ENCODE measurements around the gene PPP1R13B.

The PPP1R13B gene

DNA sequence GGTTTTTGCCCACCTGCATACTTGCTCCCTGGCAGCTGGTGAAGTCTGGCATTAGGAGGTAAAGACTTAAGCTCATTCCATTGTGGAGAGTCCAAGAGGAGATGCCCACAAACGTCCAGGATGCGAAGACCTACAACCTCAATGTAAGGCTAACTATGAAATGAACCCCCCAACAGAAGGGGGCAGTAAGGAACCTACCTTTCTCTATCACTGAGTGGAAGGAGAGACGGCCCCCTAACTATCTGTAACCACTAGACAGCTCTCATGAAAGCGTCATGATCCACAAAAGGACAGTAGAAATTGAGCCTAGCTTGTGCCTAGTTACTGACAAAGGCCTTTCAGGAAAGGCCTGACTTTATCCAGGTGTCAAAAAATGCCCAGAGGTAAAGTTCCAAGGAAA, 76.5 kb downstream of the PPP1R13B start:
- DNase-seq, result no peak

DNA sequence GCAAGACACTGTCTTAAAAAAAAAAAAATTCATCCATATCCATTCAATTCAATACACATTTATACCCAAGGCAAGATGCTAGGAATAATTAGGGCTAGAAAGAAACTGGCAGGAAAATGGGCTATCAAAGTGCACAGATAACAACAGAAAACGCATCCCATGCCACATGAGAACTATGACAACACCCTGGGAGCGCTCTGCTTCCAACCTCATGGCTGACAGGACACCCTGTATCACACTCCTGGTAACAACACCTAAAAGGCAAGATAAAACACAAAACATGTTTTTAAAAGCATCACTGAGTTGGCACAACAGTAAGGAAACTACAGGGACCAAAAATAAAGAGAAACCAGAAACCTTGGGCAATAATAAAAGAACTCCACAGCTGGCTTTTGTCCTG, 76.9 kb downstream of the PPP1R13B start:
- no peak for DNase-seq

DNA sequence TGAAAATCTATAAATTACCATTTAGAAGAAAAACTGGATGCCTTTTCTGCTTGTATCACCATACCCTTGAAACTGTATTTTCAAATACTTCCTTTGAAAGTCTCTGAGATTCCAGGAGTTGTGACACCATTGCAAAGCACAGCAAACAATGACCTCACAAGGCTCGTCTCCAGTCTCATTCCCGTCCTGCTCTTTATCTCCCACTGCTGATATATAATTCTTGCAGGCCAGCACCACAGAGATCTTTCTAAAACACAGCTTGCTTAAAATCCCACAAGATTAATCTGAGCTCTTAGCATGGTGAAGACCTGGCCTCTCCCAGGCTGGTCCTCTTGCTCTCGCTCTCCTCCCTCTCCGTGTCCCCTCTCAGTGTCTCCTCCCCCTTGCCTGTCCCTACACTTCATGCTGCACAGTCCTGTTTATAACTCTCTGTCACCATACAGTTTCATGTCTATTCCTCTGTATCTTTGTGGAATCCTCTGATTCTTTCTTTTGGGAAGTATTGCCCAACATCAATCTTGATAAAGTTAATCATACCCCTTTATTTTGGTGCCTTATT, 80.0 kb downstream of the PPP1R13B start:
- DNase-seq, result no peak

DNA sequence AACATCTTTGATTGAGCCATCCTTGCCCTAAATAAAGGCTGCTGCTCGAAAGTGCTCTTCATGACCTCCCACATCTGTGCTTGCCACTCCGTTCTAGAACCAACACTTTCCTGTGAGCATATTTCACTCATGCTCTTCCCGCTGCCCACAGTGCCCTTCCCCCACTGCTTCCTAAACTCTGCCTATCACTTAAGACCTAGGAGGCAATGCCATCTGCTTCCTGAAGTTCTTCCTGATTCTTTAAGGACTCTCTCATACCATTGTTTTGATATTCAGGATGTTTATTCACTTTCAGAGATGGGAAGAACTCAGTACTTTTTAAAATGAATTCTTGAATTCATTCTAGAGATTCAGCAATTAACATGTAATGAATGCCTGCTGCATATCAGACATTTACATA, 81.8 kb downstream of the PPP1R13B start:
- no peak for DNase-seq

DNA sequence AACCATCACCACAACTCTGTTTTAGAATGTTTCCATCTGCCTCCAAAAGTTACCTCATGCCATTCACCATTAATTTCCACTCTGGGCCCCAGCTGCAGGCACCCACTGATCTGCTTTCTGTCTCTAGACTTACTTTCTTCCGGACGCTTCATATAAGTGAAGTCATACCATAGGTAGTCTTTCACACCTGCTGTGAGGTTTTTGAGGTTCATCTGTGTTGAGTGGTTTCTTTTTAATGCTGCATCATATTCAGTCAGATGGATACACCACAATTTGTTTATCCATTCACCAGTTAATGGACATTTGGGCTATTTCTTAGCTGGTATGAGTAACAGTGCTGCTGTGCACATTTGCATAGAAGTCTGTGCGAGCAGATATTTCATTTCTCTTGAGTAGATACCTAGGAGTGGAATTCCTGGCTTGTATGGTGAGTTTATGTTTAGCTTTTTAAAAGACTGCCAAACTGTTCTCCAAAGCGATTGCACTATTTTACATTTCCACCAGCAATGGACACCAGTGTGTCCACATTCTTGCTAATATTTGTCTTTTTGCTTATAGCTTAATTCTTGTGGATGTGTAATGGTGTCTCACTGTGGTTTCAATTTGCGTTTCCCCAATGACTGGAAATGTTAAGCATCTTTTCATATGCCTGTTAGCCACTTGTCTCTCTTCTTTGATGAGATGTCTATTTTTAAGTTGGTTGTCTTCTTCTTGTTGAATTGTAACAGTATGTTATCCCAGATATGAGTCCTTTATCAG, 83.5 kb downstream of the PPP1R13B start:
- DNase-seq, result no peak

DNA sequence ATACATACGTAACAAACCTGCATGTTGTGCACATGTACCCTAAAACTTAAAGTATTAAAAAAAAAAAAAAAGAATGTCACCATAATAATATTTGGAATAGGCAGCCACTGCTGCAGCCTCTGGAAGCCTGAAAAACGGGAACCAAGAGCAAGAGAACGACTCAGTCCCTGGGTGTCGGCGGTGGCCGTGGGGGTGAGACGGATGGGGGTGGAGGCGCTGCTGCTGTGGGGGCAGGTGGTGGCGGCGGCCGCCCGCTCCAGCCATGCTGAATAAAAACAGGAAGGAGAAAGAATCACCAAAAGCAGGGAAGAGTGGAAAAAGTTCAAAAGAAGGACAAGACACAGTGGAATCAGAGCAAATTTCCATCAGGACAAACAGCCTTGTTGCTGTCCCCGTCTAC, 84.8 kb downstream of the PPP1R13B start:
- DNase-seq, result no peak

DNA sequence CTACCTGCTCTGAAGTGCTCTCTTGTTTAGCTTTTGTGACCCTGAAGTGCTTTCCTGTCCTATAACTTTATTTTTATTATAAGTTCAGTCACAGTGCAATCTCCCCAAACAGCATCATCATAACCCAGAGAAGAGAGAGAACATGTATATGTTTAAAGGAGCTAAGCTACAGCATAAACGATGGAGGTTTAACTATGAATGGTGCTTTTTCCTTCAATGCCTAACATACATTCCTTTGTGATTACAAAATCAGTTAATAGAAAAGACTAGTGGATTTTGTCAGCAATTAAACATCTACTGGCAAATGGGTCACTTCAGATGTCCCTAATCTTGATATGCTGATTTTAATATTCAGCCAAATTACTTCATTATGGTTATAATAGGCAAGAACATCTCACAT, 85.3 kb downstream of the PPP1R13B start:
- DNase-seq, result no peak

DNA sequence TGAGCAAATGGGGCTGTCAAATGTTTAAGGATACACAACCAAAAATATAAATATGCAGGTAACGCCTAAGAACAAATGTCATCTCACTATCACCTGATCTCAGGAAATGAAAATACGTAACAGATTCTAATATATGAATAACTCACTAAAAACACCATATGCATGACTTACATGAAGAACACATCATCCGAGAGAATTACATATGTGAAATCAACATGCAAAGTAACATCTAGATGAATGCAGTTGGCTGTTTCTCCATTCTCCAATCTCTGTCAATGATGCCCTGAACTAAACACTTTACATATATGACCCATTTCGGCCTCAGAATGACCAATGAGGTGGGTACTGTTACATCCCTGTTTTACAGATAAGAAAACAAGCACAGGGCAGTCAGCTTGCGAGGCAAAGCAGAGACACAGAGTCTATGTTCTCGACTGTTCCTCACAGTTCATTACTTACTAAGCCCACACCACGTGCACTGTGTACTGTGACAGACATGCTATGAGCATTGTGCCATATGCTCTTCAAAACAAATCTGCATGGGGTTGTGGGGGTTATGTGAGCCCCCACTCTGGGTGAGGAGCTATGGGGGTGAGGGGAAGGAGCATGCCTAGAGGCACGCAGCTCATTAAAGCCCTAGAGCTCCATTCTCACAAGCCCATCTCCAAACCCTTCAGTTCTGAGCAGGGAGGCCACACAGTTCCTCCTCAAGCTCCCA, 89.2 kb downstream of the PPP1R13B start:
- no peak for DNase-seq

DNA sequence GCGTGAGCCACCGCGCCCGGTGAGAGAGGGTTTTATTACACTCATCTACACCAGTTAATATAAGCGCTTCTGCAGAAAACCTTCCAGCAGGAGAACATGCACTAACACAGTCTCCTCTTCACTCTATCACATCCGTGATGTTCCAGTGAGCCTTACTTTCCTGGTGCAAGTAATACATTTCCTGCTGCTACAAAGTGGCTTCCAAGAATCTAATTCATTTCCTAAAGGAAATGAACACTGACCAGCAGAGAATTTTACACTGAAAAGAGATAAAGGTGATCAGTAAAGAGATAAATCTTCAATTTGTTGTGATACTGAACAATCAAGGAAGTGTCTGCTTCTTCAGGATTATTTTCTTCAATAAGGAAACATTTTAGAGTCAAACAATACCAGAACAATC, 92.3 kb downstream of the PPP1R13B start:
- no peak for DNase-seq

DNA sequence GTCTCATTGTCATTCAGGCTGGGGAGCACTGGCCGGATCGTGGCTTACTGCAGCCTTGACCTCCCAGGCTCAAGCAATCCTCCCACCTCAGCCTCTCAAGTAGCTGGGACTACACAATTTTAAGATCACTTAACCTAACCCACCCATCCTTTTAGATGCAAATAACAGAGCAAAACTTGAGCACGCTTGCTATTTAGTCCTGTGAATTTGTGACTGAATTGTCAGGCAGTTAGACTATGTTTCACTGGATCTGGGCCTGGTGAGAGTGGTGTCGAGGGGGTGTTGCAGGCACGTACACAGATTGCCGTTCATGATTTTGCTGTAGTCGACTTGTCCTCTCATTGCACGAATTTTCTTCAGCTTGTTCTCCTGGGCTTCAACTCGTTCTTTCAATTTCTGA, 93.6 kb downstream of the PPP1R13B start:
- no peak for DNase-seq

DNA sequence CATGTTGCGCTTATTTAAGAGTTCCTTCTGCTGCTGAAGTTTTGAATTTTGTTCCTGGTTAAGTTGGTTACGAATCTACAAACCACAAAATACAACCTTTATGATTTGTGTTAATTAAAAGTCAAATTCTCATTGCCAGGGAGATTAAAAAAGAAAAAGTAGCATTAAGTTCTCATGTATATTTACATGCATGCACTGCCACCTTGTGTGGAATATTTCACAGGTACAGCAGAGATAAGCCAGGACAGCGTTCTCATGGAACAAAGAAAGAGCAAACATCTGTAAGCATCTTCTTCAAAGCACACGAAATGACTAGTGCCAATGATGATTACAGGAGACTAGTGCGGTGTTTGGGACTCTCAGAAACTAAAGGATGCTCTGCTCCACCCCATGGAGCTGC, 97.5 kb downstream of the PPP1R13B start:
- DNase-seq, result no peak

DNA sequence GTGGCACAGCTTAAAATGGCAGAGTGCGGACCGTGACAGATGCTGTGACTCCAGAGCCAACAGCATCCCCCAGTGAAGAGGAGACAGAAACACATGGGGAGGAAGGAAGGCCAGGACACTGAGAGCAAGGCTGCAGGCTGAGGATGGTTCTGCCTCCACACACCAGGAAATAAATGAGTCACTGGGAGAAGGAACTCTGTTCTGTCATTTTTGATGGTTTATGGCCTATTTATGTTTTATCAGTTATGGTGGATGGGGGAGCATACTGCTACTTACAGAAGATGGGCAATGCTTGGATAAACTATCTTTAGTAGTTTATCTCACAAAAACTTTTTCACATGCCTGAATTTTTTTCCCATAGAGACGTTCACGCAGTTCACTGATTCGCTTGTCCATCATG, 97.9 kb downstream of the PPP1R13B start:
- no peak for DNase-seq

DNA sequence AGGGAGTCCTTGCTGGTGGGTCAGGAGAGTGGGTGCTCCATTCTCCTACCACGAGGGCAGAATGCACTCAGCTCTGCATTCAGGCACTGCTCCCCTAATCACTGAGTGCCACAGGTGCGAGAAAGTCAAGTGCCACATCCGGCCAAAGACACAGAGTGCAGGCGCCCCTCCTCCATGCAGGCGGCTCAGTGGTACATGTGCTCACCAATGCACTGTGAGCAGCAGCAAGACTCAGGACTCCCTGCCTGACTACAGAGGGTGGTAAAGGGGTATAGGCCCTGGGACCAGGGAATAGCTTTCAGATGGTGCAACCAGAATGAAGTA, 98.9 kb downstream of the PPP1R13B start:
- no peak for DNase-seq

DNA sequence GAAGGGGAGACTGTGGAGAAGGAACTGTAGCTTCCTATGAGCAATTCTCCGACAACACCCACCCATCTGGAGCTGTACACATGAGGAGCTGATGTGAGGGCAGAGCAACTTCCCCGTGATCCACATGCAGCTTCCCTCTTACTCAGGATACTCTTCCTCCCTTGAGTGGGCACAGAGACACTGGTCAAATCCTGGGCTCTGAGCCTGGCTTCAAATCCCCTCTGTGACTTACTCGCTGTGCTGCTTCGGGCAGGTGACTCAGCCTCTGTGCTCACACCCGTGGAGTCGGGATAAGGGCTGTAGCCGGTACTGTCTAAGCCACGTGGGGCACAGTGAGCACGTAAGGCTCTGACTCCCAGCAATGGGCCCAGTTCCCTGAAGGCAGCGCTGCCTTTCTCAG, 100.7 kb downstream of the PPP1R13B start:
- DNase-seq, result no peak

DNA sequence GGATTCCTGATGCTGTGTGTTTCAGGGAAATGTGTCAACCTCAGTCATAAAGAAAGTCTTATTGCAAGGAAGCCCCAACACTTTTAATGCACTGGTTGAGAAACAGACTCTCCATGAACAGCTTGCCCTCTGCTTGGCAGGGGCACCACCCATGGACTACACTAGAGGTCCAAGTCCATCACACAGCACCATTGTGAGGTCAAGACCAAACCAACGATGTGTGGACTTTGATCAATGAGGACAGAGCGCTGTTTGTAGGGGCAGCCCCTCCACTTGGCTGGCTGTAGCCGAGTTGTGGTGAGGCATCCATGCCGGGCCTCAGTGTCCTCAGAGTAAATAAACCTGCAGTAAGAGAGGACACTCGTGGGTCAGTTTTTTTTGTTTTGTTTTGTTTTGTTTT, 102.0 kb downstream of the PPP1R13B start:
- DNase-seq, result no peak

DNA sequence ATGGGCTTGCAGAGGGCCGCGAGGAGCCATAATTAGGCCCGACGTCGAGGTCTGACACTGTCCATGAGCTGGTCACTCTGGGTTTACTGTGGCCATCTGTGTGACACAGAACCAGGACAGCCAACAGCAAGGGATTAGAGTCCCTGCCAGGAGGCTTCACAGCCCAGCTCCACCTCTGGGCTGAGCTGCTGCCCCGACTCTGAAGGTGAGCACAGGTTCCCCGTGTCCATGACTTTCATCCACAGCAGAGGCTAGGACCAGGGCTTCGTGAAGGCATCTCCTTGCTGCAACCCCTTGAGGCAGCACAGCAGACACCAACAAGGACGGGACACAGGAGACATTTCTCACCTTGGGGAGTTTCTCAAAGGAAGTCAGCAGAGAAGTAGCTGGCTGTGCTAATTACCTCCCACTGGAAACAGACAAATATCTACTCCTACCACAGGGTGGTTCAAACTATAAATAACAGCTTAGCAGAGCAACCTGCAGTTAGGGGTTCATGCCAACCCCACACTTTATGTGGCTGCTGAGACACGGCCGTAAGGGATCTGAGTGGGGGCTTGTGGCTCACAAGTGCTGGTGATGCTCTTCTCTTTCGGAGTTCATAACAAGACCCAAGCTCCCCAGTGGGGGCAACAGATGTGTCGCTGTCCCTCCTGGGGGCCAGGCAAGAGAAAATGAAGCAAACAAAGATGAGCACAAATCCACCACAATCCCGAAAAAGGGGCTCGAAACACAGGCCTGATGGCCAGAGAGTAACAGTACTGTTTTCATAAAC, 102.6 kb downstream of the PPP1R13B start:
- no peak for DNase-seq

DNA sequence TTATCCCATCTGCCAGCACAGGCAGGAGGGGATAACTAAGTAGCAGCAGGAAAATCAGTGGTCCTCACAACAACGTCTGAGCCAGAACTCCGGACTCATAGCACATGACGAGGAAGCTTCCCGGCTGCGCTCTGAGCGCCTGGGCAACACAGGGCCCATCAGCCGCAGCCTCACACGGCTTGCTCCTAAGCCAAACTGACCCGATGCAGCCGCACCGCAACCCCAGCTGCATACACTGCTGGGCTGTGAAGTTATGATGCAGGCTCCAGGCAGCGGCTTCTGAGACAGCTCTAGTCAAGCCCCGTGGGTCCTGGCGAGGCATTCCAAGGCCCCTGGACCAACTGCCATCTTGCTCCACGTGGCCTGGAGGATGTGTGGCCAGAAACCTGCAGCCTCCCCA, 103.7 kb downstream of the PPP1R13B start:
- DNase-seq, result no peak

DNA sequence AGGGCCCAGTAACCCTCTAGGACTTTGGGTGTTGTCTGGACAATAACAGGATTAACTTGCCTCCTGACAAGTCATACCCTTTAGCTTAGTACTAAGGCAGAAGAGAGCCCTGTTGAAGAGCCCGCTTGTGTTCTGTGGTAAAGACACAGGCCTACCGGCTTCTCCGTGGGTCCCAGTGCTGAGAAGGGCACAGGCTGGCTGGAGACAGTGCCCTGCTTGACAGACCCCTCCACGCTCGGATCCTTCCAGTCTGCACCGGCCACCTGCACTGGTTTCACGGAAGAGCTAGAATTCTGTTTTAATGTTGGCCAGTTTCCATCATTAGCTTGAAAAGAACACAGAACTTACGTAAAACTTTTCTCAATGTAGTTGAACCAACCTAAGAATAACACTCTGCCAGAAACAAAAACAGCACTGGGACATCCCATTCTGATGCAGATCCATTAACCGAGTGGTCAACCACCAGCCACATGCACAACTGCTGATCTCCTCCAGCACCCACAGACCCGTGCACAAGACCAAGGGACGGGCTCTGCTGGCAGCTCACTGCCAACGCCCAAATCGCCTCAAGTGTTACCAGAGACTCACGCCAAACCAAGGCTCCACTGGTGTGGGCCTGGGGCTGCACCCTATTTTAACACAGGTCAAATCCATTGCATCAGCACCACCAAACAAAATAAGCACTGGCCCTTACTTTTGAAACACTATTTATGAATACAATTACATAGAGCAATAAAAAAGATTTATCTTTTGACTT, 104.7 kb downstream of the PPP1R13B start:
- DNase-seq, result no peak

DNA sequence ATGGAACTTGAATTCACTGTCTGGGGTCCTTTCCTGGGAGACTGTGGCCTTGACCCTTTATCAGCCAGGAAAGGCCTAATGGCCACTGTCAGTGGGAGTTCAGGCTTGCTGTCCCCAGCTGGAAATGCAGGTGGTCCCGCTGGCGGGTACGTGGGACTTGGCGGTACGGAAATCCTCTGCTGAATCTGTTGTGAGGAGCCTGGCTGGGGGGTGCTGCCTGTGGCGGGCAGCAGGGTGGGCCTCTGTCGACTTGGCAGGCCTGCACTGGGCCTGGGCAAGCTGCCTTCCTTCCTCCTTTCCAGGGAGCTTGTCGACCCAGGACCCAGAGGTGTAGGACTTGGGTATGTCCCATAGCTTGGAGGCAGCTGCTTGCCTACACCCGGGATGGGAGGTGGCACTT, 105.5 kb downstream of the PPP1R13B start:
- no peak for DNase-seq

DNA sequence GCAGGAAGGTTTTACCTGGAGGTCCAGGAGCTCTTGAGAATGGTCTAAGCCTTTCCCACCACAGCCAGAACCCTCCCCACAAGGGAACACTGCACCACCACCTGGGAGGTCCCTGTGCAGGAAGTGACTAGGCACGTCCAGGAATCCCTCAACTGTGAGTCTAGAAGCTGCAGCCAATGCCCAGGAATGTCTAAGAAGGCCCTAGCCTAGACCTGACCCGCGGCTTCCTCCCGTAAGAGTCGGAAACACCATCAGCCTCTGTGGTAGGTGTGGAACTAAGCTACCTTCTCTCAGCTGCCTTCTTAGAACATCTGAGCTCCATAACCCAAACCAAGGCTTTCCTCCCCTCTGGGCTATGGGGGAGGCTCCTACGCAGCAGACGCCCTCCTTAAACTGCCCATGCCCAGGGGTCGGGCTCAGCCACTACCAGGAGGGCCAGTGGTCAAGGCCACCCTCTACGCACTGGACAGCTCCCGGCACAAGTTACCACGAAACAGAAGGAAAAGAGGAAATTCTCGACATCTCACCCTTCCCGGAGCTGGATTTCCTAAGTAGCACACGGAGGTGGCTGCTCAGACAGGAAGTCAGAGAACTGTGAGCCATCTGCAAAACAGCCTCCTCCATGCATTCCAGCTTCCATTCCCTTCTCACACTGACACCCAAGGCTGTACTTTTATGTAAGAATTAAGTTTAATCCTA, 106.2 kb downstream of the PPP1R13B start:
- no peak for DNase-seq

DNA sequence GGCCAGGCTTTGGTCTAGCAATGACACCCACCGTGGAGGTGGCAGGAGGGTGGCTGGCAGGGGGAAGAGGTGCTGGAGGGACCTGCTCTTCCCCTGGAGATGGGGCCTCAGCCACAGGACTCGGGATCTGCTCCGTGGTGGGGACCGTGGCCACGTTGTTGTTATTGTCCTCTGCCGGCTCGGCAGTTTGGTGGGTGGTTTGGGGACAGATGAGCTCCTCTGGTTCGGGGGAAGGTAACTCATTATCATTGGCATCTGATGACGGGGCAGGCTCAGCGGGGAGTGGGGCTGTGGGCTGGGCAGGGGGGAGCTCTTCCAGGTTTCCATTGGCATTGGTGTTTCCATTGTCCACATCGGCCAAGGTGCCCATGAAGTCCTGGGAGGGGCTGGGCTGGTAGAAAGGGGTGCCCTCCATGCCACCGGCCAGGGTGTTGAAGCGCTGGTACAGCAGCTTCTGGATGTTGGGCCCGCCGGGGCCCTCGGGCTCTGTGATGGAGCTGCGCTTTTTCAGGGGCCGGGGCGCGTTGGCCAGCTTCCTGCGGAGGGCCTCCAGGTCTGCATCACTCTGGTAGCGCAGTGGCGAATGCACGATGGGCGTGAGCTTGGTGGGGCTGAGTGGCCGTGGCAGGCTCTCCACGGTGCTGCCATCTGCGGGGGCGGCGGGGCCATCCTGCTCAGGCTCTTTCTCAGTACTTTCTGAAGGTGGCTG, 107.4 kb downstream of the PPP1R13B start:
- no peak for DNase-seq

DNA sequence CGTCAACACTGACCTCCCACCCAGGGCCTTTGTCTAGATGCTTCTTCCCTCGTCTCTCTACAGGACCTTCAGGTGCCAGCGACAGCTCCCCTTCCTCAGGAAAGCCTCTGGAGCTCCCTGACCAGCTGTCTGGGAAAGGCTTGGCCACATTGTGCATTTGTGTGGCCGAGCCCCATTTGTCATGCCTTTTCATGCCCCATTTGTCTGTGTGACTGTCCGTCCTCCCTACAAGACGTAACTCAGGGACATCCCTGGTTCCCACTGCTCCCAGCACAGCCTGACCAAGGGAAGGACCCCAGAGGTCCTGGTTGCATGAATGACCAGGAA, 107.9 kb downstream of the PPP1R13B start:
- DNase-seq, result no peak

All from NCI-H226 (cell line).